Glutamatergic neuron (in vitro differentiated cells): ENCODE data around the gene RETREG2. TPM values are rescaled to one million over a fixed set of nuclear protein-coding genes. Genes with fewer than 3 reads are reported as not detected.

ENCODE experiments used
- DNase-seq: peaks from one replicate; pipeline ENCODE4 v3.0.0; 2022
- H3K27ac Mint-ChIP-seq: one replicate; pipeline ENCODE4 v1.8.0; 2020; ENCODE audit warnings: mild to moderate bottlenecking, mixed read lengths, inconsistent platforms; ENCODE audit not compliant: unreplicated experiment
- H3K27me3 Mint-ChIP-seq: one replicate; pipeline ENCODE4 v1.8.0; 2020; ENCODE audit warnings: mild to moderate bottlenecking, moderate library complexity, mixed read lengths, inconsistent platforms; ENCODE audit not compliant: unreplicated experiment
- H3K36me3 Mint-ChIP-seq: one replicate; pipeline ENCODE4 v1.8.0; 2020; ENCODE audit warnings: mild to moderate bottlenecking, mixed read lengths, inconsistent platforms; ENCODE audit not compliant: unreplicated experiment
- H3K4me1 Mint-ChIP-seq: one replicate; pipeline ENCODE4 v1.8.0; 2020; ENCODE audit warnings: mild to moderate bottlenecking, low read depth, mixed read lengths, inconsistent platforms; ENCODE audit not compliant: unreplicated experiment
- H3K4me3 Mint-ChIP-seq: one replicate; pipeline ENCODE4 v1.8.0; 2020; ENCODE audit warnings: mild to moderate bottlenecking, mixed read lengths, inconsistent platforms; ENCODE audit not compliant: unreplicated experiment
- H3K9me3 Mint-ChIP-seq: one replicate; pipeline ENCODE4 v1.8.0; 2020; ENCODE audit warnings: mild to moderate bottlenecking, moderate library complexity, mixed read lengths, inconsistent platforms; ENCODE audit not compliant: unreplicated experiment
- CTCF ChIP-seq: fragments of 200-600 bp; sonication (generic); IDR thresholded peaks from one replicate; pipeline ENCODE4 v1.5.0; 2021; ENCODE audit not compliant: partially characterized antibody, unreplicated experiment
- total RNA-seq: library from RNA; stranded (reverse); fragmentation: NEBNext Ultra II Directional; extraction: Animal tissue kit (Norgen Biotek cat#: 25700); gene quantifications from one replicate; pipeline ENCODE4 v1.2.1, GENCODE V29; 2021; ENCODE audit not compliant: unreplicated experiment

RETREG2 gene
- total RNA-seq, 1 donor from 2014 or later, result 167 TPM

- peak overlapping the region; percentile 34 for H3K4me3 Mint-ChIP-seq
- DNase-seq, result no peak
- H3K9me3 Mint-ChIP-seq, result peaks cover 10% of the 10 kb centered on the region
- no peak for TF ChIP-seq CTCF
- H3K27me3 Mint-ChIP-seq, result peaks cover 8% of the 10 kb centered on the region
- H3K27ac Mint-ChIP-seq, result no peak overlapping the region
- H3K4me1 Mint-ChIP-seq, result peaks cover 11% of the 10 kb centered on the region
- peaks cover 5% of the 10 kb centered on the region for H3K36me3 Mint-ChIP-seq
Measured at GRCh38 chr2:219219784-219220532, 41.9 kb downstream of the RETREG2 start.

GRCh38 chr2:219220652-219221402, 42.8 kb downstream of the RETREG2 start:
- TF ChIP-seq CTCF, result no peak
- H3K36me3 Mint-ChIP-seq, result peaks cover 5% of the 10 kb centered on the region
- peaks cover 8% of the 10 kb centered on the region for H3K27me3 Mint-ChIP-seq
- no peak for DNase-seq
- H3K27ac Mint-ChIP-seq, result no peak overlapping the region
- peaks cover 11% of the 10 kb centered on the region for H3K4me1 Mint-ChIP-seq
- peaks cover 11% of the 10 kb centered on the region for H3K9me3 Mint-ChIP-seq
- H3K4me3 Mint-ChIP-seq, result no peak overlapping the region

DNA sequence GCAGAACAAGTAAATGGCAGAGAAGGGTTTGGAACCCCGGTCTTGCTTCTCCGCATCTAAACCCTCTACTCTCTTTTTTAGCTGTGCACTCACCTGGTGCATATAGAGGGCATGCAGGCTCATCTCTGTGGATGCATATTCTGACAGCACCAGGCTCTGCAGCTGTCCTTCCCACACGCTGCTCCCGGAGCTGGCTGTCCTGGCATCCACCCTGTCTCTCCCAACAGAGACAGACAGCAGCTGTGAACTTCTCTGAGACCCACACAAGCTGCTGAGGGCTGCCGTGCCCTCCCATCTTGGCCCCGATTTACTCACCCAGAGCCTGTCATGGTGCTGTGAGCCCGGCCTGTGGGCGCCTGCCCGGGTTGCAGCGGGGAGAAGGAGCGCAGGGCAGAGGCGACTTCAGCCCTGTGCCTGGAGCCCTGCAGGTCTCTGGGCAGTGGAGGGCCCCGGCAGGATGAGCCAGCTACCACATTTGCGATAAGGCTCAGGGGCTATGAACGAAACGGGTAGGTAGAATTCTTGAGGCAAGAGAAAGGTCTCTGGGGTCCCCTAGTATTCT, 44.0 kb downstream of the RETREG2 start:
- Mint-ChIP-seq H3K27me3 (peaks cover 5% of the 10 kb centered on the region), H3K4me3 (no peak overlapping the region), H3K27ac (no peak overlapping the region), H3K4me1 (peaks cover 7% of the 10 kb centered on the region), H3K36me3 (peaks cover 5% of the 10 kb centered on the region), H3K9me3 (peaks cover 9% of the 10 kb centered on the region)
- no peak for DNase-seq
- TF ChIP-seq CTCF, result no peak

- H3K27ac Mint-ChIP-seq, result no peak overlapping the region
- H3K4me3 Mint-ChIP-seq, result no peak overlapping the region
- TF ChIP-seq CTCF, result no peak
- peaks cover 15% of the 10 kb centered on the region for H3K4me1 Mint-ChIP-seq
- H3K27me3 Mint-ChIP-seq, result peaks cover 7% of the 10 kb centered on the region
- H3K36me3 Mint-ChIP-seq, result peaks cover 5% of the 10 kb centered on the region
- DNase-seq, result no peak
- peaks cover 6% of the 10 kb centered on the region for H3K9me3 Mint-ChIP-seq
Measured at GRCh38 chr2:219223831-219224610, 45.9 kb downstream of the RETREG2 start.
